ENCODE measurements around the gene ARMC12.

The ARMC12 gene

DNA sequence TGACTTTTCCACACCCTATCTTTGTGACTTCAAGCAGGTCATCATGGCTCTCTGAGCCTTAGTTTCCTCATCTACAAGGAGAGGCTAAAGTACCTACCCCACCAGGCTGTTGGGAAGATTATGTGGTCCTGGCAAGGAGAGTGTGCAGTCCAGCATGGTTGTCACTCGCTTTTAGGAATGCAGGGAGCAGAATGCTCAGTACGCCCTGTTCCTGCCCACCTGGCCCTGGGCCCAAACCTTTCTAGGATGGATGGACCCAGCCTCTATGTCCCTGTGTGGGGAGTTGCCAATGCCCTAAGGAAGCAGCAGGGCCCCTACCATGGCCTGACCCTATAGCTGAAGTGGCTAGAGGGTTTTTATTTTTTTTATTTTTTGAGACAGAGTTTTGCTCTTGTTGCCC is 41.6 kb downstream of the ARMC12 start:
- TF ChIP-seq, protein P1, sequence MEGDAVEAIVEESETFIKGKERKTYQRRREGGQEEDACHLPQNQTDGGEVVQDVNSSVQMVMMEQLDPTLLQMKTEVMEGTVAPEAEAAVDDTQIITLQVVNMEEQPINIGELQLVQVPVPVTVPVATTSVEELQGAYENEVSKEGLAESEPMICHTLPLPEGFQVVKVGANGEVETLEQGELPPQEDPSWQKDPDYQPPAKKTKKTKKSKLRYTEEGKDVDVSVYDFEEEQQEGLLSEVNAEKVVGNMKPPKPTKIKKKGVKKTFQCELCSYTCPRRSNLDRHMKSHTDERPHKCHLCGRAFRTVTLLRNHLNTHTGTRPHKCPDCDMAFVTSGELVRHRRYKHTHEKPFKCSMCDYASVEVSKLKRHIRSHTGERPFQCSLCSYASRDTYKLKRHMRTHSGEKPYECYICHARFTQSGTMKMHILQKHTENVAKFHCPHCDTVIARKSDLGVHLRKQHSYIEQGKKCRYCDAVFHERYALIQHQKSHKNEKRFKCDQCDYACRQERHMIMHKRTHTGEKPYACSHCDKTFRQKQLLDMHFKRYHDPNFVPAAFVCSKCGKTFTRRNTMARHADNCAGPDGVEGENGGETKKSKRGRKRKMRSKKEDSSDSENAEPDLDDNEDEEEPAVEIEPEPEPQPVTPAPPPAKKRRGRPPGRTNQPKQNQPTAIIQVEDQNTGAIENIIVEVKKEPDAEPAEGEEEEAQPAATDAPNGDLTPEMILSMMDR (IDR thresholded peaks at IDR 0.05), result no peak

DNA sequence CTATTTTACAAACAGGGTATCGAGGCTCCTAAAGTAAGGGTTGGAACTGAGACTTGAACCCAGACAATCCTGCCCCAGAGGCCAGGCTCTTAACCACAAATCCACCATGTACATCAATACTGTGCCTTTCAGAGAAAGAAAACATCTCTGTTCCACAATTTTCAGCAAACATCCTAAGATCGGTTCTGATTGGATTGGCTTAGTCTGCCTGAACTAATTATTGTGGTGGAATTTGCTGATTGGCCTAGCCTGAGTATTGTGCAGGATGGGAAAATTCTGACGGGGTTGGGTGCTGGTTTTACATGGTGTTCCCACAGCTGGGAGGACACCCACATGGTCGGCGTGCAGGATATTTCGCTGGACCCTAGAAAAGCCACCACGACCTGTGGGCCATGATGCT is 43.9 kb downstream of the ARMC12 start, which contains the start of gene CLPSL1:
Gene CLPSL1, plus strand, starts transcription at position 301 of the 400 bp plus-strand sequence. Its CDS starts 92 bp downstream, at position 393.
- TF ChIP-seq, protein P1 (IDR thresholded peaks at IDR 0.05), result no peak

DNA sequence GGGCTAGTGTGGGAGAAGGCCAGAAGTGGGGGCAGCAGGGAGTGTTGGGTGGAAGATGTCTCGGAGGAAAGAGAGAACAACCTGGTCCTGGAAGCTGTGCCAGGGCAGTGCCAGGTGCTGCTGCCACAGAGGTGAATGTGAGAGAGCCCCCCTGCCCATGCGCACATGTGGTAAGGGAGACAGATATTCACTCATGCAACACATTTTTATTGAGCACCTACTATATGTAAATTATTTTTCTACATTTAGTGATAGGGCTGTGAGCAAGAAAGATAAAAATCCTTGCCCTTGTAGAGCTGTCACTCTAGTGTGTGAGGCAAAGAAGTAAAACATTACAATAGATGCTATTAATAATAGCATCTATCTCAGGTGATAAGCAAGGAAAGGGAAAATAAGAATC is 44.5 kb downstream of the ARMC12 start:
- TF ChIP-seq, protein P1 (IDR thresholded peaks at IDR 0.05), result no peak

DNA sequence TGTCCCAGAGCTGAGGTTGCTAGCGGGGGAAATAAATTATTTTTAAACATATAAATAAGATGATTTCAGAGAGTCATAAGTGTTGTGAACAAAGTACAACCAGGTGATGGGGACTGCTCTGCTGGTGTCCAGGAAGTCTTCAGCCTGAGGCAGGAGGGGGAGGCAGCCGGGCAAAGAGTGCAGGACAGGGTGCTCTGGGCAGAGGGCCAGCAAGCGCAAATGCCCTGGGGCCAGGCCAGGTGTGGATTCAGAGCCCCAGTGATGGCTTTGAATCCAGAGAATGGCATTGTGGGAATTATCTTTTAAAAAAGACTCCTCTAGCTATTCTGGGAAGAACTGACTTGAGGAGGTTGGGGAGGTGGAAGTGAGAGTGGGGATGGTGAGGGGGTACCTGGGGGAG is 45.6 kb downstream of the ARMC12 start:
- TF ChIP-seq, protein P1 (IDR thresholded peaks at IDR 0.05), result no peak

DNA sequence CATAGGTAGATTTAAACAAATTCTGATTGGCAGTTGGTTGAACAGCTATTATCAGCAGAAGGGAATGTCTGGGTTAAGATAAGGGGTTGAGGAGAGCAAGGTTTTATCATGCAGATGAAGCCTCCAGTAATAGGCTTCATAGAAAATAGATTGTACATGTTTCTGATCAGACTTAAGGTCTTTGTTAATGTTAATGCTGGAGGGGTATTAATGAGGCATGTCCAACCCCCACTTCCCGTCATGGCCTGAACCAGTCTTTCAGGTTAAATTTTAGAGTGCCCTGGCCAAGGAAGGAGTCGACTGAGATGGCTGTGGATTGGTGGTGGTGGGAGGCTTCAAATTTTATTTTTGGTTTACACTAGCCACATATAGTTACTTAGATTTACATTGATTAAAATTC is 47.4 kb downstream of the ARMC12 start:
- TF ChIP-seq, protein P1 (IDR thresholded peaks at IDR 0.05), result no peak

DNA sequence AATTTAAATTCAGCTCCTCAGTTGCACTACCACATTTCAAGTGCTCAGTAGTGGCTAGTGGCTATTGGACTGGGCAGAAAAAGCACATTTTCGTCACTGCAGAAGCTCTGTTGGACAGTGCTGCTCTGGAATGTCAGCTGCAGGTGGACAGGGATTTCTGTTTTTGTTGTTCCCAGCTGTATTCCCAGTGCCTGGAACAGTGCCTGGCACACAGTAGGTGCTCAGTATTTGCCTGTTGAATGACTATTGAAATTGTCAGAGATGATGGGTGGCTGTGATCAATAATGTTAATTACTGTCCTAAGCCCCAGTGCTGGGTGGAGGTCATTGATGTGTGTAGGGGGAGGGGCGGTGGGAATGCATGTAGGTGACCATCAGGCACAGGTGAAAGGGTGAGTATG is 49.4 kb downstream of the ARMC12 start:
- TF ChIP-seq, protein P1 (IDR thresholded peaks at IDR 0.05), result no peak

DNA sequence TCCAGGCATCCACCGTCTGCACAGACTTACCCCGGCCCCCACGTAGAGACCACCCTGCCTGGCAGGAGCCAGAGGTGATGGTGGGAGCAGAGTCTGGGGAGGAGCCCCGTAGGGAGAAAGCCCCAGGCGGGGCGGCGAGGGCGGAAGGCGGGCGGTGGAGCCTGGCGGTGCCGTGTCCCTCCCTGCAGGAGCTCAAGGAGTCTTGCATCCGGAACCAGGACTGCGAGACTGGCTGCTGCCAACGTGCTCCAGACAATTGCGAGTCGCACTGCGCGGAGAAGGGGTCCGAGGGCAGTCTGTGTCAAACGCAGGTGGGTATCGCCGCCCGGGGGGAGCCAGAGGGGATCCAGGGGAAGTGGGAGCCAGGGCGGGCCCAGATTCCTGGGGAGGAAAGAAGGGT is 50.0 kb downstream of the ARMC12 start:
- TF ChIP-seq, protein P1 (IDR thresholded peaks at IDR 0.05), result no peak

All from LNCAP (cell line).